Fibroblast of skin of left biceps (primary cell): ENCODE measurements around the gene NAV1.
"Not testable (repeated sequence)": the region's sequence is repeated elsewhere in the genome, so short reads cannot be mapped to it uniquely, and the experiment has no call there.

Experiments
- DNase-seq, 2 experiments: peaks; one replicate each; pipeline ENCODE4 v3.0.0-alpha.2; 2013; ENCODE audit warnings: low read depth in 2 of 2

The NAV1 gene

GRCh38 chr1:201544710-201545109 is 5.8 kb downstream of the NAV1 start:
- no peak for DNase-seq

GRCh38 chr1:201545851-201546492 is 7.0 kb downstream of the NAV1 start:
- DNase-seq: no peak

- DNase-seq: not testable (repeated sequence)
Observed at GRCh38 chr1:201549522-201549921, 10.6 kb downstream of the NAV1 start.

GRCh38 chr1:201551096-201551495 is 12.2 kb downstream of the NAV1 start:
- no peak for DNase-seq

- DNase-seq: no peak
Observed at GRCh38 chr1:201551877-201552731, 13.2 kb downstream of the NAV1 start.

- DNase-seq: no peak
Observed at GRCh38 chr1:201552941-201553351, 14.0 kb downstream of the NAV1 start.

GRCh38 chr1:201553496-201554189 is 14.7 kb downstream of the NAV1 start:
- no peak for DNase-seq

GRCh38 chr1:201554190-201554600 is 15.3 kb downstream of the NAV1 start:
- no peak for DNase-seq

GRCh38 chr1:201554789-201555592 is 16.1 kb downstream of the NAV1 start:
- DNase-seq: no peak

- DNase-seq: no peak
Observed at GRCh38 chr1:201555593-201555945, 16.6 kb downstream of the NAV1 start.

- no peak for DNase-seq
Observed at GRCh38 chr1:201556841-201557571, 18.1 kb downstream of the NAV1 start.

GRCh38 chr1:201557572-201557958 is 18.6 kb downstream of the NAV1 start:
- DNase-seq: no peak

- DNase-seq: no peak
Observed at GRCh38 chr1:201559679-201560162, 20.8 kb downstream of the NAV1 start.

- DNase-seq: no peak
Observed at GRCh38 chr1:201560328-201561194, 21.6 kb downstream of the NAV1 start.

- no peak for DNase-seq
Observed at GRCh38 chr1:201561195-201561564, 22.3 kb downstream of the NAV1 start.

- DNase-seq: no peak
Observed at GRCh38 chr1:201561601-201562000, 22.7 kb downstream of the NAV1 start.

GRCh38 chr1:201562257-201562656 is 23.3 kb downstream of the NAV1 start:
- peak; percentile 85 to 86 for DNase-seq

GRCh38 chr1:201562659-201563405 is 23.9 kb downstream of the NAV1 start:
- DNase-seq: peak; percentile 76 to 77

- DNase-seq: no peak
Observed at GRCh38 chr1:201563406-201563780, 24.5 kb downstream of the NAV1 start.
